Activated effector memory CD4-positive, alpha-beta T cell treated with Interleukin-2 at 50 U/mL for 16 hours (primary cell): ENCODE measurements around the gene TNFRSF4.

Experiments
- DNase-seq: peaks from one replicate; pipeline ENCODE4 v3.0.0-alpha.2; 2020

The TNFRSF4 gene

GRCh38 chr1:1166642-1167397 is 47.1 kb downstream of the TNFRSF4 start:
- no peak for DNase-seq

GRCh38 chr1:1165900-1166421 is 48.0 kb downstream of the TNFRSF4 start:
- no peak for DNase-seq

DNA sequence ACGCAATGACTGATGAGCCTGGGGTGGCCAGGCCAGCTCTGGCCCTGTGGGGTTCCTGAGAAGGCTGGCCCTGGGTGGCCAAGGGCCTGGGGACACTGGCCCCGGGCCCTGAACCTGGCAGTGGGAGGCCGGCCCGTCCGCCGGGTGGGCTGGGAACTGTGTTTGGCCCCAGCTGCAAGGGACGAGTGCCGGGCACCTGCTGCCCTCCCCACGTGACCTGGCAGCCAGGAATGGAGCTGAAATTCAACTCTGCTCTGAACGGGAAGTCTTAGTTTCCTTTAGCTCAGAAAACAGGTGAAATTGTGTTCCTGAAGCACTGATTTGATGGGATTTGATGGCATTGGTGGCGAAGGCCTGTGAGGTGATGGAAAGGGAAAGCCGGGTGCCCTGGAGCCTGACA is 48.5 kb downstream of the TNFRSF4 start:
- no peak for DNase-seq

GRCh38 chr1:1164701-1165451 is 49.1 kb downstream of the TNFRSF4 start:
- no peak for DNase-seq

DNA sequence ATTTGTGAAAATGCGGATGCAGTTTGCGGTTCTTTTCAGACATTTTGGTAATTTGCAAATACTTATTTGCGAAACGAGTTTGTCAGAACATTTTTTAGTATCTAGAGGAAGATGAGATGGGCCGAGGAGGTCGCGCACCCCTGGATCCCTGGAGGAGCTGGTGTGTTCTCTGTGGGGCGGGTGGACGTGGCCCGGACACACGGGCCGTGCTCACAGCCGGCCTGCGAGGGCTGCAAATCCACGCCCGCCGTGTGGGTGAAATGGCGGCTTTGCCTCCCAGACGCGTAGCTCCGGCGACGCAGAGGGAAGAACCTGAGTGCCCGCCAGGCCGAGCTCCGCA is 49.6 kb downstream of the TNFRSF4 start:
- no peak for DNase-seq

DNA sequence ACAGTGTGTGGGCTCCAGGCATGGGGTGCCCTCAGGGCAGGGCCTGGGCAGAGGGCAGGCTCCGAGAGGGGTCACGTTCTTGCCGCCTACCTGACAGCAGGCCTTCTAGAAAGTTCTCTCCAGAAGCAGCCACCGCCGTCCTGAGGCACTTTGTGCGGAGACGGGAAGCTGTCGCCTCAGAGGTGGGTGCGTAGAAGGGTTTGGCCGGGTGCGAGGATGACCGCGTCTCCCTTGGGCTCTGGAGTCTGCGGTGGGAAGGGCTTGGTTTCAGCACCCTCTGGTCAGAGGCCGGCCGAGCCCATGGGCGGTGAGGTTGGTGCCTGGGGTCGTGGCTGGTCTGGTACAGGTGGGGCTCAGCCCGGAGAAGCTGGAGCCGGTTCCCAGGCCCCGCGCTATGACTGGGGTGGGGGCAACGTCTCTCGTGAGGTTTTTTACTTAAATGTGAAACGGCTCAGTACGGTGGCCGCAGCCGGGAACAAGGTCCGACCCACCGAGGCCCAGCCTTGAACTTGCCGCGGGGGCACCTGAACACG is 50.3 kb downstream of the TNFRSF4 start:
- DNase-seq: no peak

DNA sequence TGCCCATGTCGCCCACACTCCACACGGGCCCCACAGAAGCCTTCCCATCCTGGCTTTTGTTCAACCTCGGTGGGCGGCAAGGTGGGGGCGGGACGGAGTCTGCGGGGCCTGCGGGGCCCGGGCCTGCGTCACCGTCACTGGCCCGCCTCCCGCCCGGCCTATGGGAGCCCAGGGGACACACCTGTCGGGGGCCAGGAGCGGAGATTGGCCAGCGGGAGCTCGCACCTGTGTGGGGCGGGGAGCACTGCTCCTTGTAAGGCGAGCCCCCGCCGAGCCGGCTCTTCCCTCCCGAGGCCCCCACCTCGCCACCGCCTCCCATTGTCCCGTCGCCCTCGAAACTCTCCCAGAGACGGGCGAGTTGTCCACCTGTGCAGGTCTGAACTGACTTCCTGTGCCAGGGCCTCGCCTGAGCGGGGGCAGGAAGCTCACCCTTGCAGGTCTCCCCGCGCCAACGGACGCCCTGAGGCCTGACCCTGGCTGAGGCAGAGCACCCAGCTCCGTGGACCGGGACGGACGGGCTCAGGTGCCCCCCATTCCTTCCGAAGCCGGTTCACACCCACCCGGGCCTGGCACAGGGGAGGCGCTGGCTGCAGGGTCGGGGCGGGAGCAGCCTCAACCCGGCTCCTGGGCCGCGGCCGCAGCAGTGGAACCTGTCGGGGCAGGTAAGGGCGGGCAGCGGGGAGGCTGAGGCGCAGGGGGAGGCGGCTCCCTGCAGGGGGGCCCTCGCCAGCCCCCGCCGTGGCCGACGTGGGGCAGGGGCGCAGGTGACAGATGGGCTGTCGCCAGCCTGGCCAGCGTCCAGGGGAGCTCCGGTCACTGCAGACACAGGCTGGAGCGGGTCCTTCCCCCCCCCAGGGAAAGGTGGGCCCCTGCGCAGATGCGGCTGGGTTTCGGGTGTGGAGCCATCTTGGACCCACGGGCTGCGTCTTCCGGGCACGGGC is 51.1 kb downstream of the TNFRSF4 start:
- DNase-seq: no peak

DNA sequence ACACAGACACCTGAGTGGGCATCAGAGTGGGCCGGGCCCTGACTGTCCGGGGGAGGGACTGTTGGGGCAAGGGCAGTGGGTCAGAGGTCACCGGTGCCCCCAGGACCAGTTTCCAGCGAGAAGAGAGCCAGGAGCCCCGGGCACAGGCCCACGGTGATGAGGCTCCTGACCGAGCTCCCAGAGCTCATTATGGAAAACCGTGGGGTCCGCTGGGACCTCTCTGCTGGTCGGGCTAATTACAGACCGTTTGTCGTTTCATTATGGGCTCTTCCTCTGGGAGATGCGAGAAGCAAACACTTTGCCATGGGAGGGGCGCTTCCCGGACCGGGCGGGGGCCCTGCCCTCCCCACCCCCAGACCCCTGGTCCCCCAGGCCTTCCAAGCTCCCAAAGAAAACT is 52.3 kb downstream of the TNFRSF4 start:
- no peak for DNase-seq
